Fibroblast of skin of right biceps (primary cell): ENCODE results near the gene PTCH1.

Experiments
- DNase-seq: peaks from one replicate; pipeline ENCODE4 v3.0.0-alpha.2; 2013

The PTCH1 gene

GRCh38 chr9:95462249-95463147 is 54.3 kb downstream of the PTCH1 start:
- peak; percentile 96 for DNase-seq

GRCh38 chr9:95461448-95462248 is 55.1 kb downstream of the PTCH1 start:
- DNase-seq = no peak

DNA sequence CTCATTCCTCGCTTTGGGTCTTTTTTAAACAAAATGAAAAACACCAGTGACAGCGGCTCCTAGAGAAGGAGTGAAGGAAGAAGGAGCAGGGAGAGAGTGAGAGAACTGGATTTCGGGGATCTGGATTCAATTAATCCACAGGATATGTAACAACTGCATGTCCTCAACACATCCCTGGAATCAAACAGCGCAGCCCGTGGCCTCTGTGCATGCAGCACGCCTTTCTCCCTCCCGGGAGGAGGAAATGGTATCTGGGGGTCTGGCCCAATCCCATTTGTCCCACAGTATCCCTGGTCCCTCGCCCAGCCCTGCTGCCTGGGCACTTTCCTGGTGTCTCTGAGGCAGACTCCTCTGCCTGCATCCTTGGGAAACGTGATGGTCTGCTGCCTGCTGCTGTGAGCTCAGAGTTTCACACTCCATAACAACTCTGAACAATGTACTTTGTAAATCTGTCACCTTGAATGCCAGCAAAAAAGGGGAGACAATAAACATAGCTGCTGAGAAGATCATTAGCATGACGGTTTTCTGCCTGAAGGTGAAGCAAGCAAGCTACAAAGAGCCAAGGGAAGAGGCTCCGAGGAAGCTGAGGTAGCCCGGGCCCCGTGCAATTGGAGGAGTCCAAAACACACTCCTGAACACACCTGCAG is 56.1 kb downstream of the PTCH1 start:
- peak; percentile 47 for DNase-seq

- DNase-seq = no peak
Measured at GRCh38 chr9:95459851-95460517, 56.8 kb downstream of the PTCH1 start.

DNA sequence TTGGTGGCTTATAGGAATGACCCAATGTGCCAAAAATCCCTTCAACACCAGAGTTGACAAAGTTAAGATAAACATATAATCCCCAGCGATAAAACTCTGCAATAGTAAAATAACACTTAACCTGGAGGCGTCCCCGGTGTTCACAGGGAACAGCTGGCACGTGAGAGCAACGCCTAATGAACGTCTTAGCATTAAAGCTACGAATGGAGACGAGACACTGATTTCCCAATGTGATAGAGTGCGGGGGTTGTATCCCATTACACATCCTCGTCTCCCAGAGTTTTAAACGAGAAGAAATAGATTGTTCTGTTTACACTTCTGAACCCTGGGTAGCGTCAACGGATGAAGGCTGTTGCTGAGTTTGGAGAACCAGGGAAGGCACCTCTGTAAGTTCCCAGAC is 57.6 kb downstream of the PTCH1 start:
- no peak for DNase-seq

- no peak for DNase-seq
Measured at GRCh38 chr9:95458666-95459065, 58.1 kb downstream of the PTCH1 start.

DNA sequence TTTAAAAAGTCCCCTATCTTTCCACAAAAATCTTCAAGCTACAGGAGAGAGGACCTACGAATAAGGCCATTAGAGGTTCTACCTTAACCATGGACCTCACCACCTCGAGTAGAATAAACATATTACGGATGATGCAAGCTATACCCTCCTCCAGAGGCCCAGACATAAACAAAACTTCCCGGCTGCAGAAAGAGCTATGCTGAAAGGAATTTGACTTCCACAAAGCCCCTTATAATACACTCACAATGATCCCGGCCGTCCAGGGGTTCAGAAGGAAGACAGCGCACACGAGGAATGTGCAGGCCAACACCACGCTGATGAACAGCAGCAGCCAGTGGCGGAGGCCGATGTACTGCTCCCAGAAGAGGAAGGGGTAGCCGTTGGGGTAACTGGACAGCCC is 59.0 kb downstream of the PTCH1 start:
- DNase-seq = no peak

DNA sequence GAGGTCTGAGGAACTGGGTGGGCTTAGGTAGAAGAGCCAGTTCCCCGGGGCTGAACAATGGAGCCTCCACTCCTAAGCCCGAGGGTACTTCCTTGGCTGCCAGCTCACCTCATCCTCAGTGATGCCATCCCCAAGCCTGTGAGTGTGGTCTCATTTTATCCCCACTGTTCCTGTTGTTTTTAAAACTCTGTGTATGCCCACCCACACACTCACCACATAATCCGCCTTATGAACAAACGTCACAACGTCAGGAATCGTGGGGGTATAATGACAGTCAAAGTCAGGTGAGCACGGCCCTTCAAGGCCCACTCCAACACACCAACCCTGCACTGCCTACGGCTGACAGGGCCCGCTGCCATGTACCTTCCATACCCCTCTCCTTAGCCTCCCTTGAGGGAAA is 61.1 kb downstream of the PTCH1 start:
- DNase-seq = no peak

GRCh38 chr9:95452176-95452575 is 64.6 kb downstream of the PTCH1 start:
- DNase-seq = no peak

DNA sequence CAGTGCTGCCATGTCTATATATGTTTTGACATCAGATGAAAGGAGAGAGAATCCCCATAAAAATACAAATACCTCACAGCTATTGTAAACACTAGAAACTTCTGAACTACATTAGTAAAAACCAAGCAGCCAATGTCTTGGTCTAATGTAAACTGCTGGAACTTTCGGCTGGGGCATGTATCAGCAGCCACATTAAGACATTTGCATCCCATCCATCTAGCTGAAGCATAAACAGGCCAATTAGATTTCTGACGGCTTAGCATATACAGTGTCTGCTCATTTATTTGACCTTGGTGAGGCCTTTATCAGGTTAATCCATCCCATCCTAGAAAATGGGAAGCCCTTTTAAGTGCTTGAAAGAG is 65.7 kb downstream of the PTCH1 start:
- DNase-seq = no peak

DNA sequence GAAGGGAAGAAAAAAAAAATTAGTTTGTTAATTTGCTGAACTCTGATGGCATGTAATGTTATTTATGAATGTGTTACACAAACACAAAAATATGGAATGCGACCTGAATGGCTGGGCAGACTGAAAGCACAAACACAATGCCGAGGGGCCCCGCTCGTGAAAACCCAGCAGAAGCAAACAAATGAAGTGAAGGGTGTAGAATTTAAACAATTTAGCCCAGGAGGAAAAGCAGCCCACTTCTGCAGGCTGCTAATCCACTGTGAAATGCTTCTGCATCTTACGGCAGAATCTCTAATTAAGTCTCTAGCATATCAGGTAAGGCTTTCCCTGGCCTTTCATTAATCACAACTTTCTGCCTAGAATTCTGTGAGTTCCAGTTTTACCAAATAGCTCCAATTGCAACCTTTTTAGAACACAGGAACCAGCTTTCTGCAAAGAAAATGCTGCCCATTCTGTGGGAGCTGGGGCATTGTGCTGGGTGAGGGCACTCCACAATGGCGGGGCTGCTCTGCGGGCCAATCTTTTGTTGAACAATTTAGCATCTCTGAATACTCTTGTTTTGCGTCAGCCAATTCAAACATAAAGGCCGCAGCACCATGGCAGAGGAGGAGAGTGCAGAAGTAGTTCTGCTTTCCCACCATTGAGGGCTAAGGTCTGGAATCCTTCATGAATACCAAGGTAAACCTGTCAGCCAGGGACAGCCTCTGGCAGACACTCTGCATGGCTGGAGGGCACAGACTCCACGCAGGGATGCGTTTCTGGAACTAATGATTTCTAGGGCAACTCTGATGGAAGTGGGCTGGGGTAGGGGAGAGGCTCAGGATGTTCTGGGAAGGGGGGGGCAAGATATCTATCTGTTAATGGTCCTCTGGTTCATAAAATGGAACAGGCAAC is 66.4 kb downstream of the PTCH1 start:
- no peak for DNase-seq

GRCh38 chr9:95449016-95449415 is 67.8 kb downstream of the PTCH1 start:
- no peak for DNase-seq

DNA sequence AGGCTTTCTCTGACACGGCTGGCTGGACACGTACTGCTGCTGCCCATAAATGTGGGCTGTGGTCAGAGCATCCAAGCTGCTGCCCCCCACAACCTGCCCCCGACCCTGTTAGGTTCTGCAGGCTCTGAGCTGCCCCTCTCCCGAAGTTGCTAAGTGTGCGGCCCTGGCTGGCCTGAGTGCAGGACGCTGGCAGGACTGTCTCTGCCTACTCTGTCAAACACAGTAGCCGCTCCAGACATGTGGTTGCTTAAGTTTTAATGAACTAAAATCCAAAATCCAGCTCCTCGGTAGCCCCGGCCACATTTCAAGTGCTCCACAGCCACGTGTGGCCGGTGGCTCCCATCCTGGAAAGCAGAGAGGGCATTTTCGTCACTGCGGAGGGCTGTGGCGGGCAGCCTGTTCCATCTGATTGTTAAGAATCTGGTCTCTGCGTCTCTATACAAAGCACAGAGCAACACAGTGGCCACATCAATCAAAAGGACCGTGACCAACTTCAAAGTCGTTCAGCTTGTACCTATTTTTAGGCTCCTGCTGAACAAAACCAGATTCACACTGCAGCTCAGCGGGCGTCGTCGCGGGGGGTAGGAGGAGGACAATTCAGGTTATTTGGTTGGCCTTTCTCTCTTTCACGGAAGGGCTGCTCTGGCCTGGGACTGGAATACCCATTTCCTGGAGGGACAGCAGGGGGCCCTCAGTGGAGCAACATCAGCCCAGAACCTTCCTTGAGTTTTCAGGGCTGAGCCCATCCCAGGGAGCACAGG is 68.9 kb downstream of the PTCH1 start:
- DNase-seq = no peak

GRCh38 chr9:95446984-95447383 is 69.8 kb downstream of the PTCH1 start:
- DNase-seq = no peak

DNA sequence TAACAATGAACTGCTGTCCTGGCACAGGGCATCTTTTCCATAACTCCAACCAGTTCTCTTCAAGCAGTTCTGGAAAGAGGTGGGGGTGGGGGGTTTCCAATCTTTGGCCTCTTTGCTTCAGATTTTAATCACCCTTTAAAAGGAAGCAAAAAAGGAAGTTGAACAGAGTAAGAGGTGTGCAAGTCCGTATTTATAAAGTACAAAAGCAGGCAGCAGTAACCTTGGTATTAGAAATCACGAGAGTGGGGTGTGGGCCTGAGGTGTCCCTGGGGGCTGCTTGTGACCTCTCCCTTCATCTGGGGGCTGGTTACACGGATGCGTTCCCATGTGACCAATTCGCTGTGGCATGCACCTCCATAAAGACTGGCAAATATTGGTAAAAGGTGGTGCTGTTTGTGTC is 70.5 kb downstream of the PTCH1 start:
- no peak for DNase-seq

DNA sequence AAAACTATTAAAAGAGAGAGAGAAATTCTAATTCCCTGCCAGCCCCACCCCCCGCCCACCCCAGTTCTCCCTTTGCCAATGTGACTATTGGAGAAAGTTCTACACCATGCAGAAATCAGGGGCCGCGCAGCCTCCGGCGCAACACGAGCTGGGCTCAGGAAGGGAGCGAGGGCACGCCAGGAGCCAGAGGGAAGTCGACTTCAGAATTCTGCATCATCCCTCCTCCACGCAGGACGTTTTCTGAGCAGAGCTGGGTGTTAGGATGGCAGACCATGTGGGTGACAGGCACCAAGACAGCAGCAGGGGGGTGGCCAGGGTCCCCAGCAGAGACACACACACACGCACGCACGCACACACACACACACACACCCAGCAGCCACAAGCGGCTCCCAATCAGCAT is 72.6 kb downstream of the PTCH1 start:
- no peak for DNase-seq

DNA sequence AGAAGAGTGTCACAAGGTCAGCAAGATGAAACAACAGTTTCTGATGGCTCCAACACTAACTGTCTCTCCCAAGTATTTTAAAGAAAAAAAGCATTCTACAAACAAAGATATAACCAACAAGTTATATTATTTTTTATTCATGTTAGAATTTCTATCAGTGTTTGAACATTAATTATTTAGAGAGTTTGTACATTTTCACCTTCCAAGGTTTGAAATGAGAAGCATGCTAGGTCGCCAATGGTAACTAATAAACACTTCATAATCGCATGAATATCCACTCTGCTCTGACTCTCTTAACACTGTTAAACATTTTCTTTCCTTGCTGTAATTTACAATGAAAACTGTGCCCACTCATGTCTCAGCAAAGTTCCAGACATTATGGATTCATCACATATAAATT is 73.5 kb downstream of the PTCH1 start:
- no peak for DNase-seq

GRCh38 chr9:95441081-95441480 is 75.7 kb downstream of the PTCH1 start:
- DNase-seq = no peak

DNA sequence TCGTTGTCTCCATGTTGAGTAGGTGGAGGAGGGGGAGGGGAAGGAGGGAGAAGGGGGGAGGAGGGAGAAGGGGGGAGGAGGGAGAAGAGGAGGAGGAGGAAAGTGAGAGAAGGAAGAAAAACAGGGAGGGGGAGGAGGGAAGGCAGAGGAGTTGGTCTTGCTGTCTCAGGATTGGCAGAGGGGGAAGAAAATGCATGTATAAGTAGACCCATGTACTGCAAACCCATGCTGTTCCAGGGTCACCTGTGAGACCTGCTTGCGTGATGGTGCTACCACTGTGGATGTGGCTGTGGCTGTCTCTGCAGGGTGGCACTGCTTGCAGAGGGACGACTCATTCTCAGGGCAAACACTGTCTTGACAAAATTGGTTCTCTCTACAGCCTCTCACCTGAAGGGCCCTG is 76.3 kb downstream of the PTCH1 start:
- DNase-seq = no peak

GRCh38 chr9:95438561-95439357 is 78.0 kb downstream of the PTCH1 start:
- no peak for DNase-seq
